ENCODE results near the gene SNW1.
A peak's percentile ranks its signal among the peaks of the same experiment; 100 is the strongest.
"Not testable (repeated sequence)": the region's sequence is repeated elsewhere in the genome, so short reads cannot be mapped to it uniquely, and the experiment has no call there.

The SNW1 gene

DNA sequence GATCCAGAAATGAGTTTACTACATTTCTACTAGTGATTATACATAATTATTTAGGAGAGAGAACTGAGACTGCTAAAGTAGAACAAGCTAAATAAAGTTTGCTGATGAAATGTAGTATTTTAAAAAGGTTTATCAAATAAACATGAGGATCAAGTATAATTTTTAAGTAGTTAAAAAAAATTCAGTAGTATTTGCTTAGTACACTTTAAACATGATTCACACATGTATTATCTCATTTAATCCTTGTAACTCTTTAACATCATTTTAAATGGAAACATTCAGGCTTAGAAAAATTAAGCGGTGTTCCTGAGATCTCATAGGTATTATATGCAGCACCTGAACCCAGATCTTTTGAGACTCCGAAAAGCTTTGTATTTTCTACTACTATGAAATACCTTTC, 8.7 kb downstream of the SNW1 start:
- no peak for DNase-seq (ENCODE audit: low read depth, low spot score)

- not testable (repeated sequence) for DNase-seq (ENCODE audit: low read depth, low spot score)
These were observed 13.5 kb downstream of the SNW1 start for GRCh38 chr14:77747425-77747824.

GRCh38 chr14:77746064-77746702, 14.8 kb downstream of the SNW1 start:
- no peak for DNase-seq (ENCODE audit: low read depth, low spot score)

- no peak for DNase-seq (ENCODE audit: low read depth, low spot score)
These were observed 19.5 kb downstream of the SNW1 start for GRCh38 chr14:77741438-77741837.

- no peak for DNase-seq (ENCODE audit: low read depth, low spot score)
These were observed 22.3 kb downstream of the SNW1 start for GRCh38 chr14:77738559-77739250.

DNA sequence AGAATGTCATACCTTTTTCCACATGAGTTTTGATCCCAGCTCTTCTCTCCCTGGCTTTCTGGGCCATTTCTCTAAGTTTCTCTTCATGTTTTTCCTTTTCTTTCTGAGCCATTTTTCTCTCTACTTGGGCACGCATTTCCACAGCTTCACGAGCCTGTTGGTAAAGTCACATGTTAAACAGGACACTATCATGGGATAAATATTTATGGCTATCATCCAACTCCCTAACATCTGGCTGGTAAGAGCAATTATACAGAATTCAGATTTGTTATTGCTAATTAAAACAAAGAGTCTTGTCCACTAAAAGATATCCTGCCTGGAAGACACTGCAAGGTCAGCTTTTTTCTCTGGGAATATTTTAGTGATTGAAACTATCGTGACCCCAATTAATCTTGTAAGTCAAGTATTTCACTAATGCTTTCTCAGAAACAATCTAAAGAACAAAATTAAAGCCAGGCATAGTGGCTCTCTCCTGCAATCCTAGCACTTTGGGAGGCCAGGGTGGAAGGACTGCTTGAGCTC, 29.9 kb downstream of the SNW1 start:
- DNase-seq (ENCODE audit: low read depth, low spot score) = no peak

GRCh38 chr14:77722301-77722700, 38.7 kb downstream of the SNW1 start:
- no peak for DNase-seq (ENCODE audit: low read depth, low spot score)

- no peak for DNase-seq (ENCODE audit: low read depth, low spot score)
These were observed 39.5 kb downstream of the SNW1 start for GRCh38 chr14:77721437-77721836.

DNA sequence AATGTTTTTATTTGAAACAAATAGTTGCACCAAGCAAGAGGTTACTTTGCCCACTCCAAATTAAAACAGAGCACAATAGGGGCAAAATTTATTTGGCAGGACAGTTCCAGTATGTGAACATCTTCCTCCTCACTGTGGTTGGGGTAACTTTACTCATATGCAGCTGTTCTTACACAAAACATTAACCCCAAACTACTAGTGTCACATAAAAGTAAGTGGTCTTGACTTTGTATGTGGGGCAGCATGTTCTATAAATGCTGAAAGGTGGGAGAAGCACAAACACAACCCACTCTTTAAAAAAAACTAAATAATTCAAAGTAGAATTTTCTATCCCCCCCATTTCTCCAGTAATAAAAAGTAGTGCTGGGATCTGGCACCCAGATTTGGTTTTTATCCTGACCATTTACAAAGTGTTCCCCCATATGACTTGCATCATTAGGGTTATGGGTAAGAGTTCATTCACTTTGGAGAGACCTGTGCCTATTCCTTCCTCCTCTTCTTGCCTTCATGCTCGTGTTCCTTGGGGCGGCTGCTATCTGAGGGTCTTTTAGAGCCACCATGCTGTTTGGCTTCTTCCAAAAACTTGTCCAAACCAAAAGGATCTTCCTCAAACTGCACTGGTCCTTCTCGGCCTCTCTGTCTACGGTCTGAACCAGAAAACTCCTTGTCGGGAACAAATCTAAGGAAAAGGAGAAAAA, 43.2 kb downstream of the SNW1 start:
- no peak for DNase-seq (ENCODE audit: low read depth, low spot score)

DNA sequence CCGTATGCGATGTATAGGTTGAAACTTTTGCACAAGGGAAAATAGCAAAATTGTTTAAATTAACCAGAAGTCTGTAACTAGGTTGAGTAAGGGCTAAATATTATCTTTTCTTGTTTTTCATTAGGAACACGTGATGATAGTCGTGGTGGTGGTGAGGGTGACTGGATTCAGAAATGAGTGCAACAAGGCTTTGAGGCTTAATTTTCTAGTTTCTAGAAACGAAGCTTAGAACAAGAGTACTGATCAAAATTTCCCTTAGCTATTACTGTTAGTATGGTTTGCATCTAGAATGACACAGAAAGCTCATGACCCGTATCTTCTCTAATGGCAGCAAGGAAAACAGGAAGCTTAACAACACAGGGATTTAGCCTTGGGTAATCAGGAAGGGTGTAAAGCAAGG, 46.0 kb downstream of the SNW1 start:
- no peak for DNase-seq (ENCODE audit: low read depth, low spot score)

DNA sequence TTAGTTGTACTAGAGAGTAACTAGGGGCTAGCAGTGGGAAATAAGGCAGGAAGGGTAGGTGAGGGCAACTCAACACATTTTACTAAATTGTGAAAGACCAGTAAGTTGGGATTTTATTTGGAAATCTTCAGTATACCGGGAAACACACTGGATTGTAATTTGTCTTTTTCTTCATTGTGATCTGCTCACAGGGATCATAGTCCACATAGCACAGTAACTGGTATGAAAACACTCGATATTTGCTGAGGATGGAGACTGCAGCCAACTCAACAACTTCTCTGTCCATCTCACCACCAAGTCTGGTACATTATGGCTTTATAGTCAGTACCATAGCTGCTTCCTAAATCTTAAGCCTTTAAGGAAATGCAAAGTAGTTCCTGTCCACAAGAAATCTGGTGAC, 50.6 kb downstream of the SNW1 start:
- no peak for DNase-seq (ENCODE audit: low read depth, low spot score)

DNA sequence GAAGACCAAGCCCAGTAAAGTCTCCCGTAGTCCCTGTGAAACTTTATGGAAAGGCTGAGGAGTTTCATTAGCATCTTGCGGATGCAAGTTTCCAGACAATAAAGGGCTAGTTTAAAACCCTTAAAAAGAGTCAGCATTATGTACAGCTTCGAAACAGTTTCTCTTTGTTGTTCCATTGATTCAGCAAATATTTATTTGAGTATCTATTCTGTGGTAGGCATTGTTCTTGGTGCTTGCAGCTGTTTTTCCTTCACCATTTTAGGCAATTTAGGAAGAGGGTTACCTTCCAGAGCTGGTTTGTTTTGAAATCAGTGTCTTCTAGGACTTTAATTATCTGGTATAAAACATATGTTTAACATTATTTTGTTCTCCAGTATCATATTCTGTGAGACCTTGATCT, 51.5 kb downstream of the SNW1 start:
- DNase-seq (ENCODE audit: low read depth, low spot score) = no peak

DNA sequence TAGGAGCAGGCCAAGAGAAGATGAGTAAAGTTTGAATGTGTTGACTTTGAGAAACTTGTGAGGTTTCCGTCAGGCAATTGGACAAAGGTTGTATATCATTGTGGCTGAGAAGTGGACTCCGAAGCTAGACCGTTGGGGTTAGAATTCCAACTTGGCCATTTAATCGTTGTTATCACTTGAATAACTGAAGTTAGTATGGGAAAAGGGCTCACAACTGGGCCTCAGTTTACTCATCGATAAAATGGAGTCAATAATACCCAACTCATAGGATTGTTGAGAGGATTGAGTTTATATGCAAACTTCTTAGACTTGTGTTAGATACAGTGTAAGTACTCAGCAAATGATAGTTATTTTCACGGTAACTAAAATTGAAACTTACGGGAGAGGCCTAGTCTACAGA, 52.2 kb downstream of the SNW1 start:
- DNase-seq (ENCODE audit: low read depth, low spot score) = no peak

DNA sequence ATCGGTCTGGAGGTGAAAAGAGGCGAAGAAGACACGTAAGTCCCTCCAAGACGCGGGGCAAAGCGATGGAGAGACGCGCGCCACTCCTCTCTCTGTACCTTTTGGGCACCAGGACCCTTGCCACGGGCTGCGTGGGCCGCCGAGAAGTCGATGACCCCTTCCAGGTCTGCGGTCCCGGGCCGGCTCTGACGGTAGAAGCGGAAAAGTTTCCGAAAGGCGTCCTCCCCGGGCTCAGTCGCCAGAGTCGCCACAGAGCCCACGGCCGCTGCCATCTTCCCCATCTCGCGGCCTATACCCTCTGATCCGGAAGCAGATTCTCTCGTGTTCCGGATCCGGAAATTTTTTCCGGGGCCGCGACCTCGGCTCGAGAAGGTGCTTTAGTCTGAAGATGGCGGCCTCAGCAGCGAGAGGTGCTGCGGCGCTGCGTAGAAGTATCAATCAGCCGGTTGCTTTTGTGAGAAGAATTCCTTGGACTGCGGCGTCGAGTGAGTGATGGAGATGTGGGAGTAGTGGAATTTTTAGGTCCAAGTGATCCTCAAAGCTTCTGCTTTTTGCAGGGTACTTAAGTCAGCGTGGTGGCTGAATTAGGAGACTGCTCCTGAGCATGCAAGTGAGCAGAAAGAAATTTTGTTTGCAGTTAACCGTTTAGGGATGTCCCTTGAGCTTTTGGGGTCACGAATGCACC, 53.1 kb downstream of the SNW1 start, which contains the start of the genes ALKBH1 and SLIRP:
Gene ALKBH1, minus strand, starts transcription at position 300 of the 685 bp plus-strand sequence. Its CDS starts 19 bp downstream, at position 281.
Gene SLIRP, plus strand, starts transcription at position 380 of the 685 bp plus-strand sequence. Its CDS starts 9 bp downstream, at position 389.
- peak; percentile 40 for DNase-seq (ENCODE audit: low read depth, low spot score)

- no peak for DNase-seq (ENCODE audit: low read depth, low spot score)
These were observed 53.6 kb downstream of the SNW1 start for GRCh38 chr14:77707355-77707723.

GRCh38 chr14:77691259-77691658, 69.7 kb downstream of the SNW1 start:
- no peak for DNase-seq (ENCODE audit: low read depth, low spot score)

GRCh38 chr14:77682158-77682553, 78.8 kb downstream of the SNW1 start:
- no peak for DNase-seq (ENCODE audit: low read depth, low spot score)

DNA sequence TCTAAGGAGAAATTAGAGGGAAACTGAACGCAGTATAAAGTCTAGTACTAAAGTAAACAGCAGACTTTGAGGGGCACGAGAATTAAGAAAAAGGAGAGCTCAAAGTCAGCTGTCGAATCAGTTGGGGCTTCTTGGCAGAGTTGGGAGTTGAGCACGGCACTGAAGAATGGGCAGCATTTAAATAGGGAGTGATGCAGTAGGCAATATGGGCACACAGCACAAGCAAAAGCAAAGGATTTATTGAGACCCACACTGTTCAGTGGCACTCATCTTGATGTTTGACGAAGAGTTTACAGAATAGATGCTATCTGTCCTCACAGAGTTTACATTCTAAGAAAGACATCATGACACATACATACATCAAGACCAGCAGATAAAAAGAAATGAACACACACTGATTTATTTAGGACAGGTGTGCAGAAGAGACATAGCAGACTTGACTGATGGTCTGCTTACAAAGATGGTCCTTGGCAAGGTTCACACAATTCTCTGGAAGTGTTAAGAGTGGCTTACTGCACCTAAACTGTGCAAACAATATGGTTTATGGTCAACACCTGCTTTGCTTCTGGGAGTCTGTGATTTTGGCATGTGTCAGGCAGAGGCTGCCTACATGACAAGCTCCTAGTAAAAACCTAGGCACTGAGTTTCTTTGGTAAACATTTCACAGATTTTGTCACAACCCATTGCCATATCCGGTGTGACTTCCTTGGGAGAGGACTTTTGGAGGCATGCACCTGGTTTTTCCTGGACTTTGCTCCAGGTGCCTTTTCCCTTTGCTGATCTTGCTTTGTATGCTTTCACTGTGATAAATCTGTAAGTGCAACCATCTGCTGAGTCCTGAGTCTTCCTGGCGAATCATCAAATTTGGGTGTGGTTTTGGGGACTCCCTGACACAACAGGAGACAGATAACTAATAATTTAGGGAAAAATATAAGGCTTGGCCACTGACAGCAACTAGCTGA, 79.5 kb downstream of the SNW1 start:
- no peak for DNase-seq (ENCODE audit: low read depth, low spot score)

DNA sequence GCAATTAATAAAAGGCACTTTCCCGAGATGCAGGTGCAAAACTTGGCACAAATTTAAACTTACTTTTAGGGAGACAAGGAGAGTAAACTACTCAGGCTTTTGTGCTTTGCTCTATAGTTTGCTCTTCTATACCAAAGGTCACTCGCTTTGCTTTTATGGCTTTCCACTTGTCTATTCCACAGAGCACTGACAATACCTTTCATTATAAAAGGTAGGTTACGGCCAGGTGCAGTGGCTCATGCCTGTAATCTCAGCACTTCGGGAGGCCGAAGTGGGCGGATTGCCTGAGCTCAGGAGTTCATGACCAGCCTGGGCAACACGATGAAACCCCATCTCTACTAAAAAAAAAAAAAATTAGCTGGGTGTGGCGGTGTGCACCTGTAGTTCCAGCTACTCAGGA, 86.0 kb downstream of the SNW1 start:
- DNase-seq (ENCODE audit: low read depth, low spot score) = no peak

GRCh38 chr14:77673193-77673592, 87.8 kb downstream of the SNW1 start:
- no peak for DNase-seq (ENCODE audit: low read depth, low spot score)

Measured in smooth muscle cell of the brain vasculature (primary cell).